OCI-LY1 (cell line): Measurements from ENCODE around the gene DRC7.

Source experiments
- H2AFZ ChIP-seq: fragments of 200-600 bp; sonication (generic), shearing (Covaris generic); 2 replicates; pipeline ENCODE4 v1.6.0; 2014; ENCODE audit warnings: antibody characterized with exemption, mild to moderate bottlenecking, low read length
- H3F3A ChIP-seq: fragments of 200-600 bp; sonication (generic), shearing (Covaris generic); 2 replicates; pipeline ENCODE4 v1.6.0; 2014; ENCODE audit warnings: mild to moderate bottlenecking, antibody characterized with exemption, low read length, moderate library complexity; ENCODE audit not compliant: insufficient read depth
- H3K27ac ChIP-seq: fragments of 200-600 bp; sonication (generic); 2 replicates; pipeline ENCODE4 v1.5.1; 2014; ENCODE audit warnings: low read length, mixed run types, mild to moderate bottlenecking, low read depth; ENCODE audit not compliant: poor library complexity, severe bottlenecking
- H3K27me3 ChIP-seq: fragments of 200-600 bp; sonication (generic); 2 replicates; pipeline ENCODE4 v1.6.0; 2014; ENCODE audit warnings: antibody characterized with exemption, mild to moderate bottlenecking, low read length, moderate library complexity; ENCODE audit not compliant: insufficient read depth
- H3K36me3 ChIP-seq: fragments of 200-600 bp; sonication (generic); 2 replicates; pipeline ENCODE4 v1.6.1; 2014; ENCODE audit warnings: mild to moderate bottlenecking, antibody characterized with exemption, low read length, moderate library complexity, mixed read lengths; ENCODE audit not compliant: insufficient read depth
- H3K4me1 ChIP-seq: fragments of 200-600 bp; sonication (generic); 2 replicates; pipeline ENCODE4 v1.5.1; 2014; ENCODE audit warnings: mild to moderate bottlenecking, low read length, moderate library complexity; ENCODE audit not compliant: insufficient read depth, severe bottlenecking
- H3K4me2 ChIP-seq: fragments of 200-600 bp; sonication (generic), shearing (Covaris generic); 2 replicates; pipeline ENCODE4 v1.6.1; 2014; ENCODE audit warnings: low read length
- H3K4me3 ChIP-seq: fragments of 200-600 bp; sonication (generic); 2 replicates; pipeline ENCODE4 v1.5.1; 2014; ENCODE audit warnings: low read length, low read depth, mild to moderate bottlenecking, mixed read lengths; ENCODE audit not compliant: poor library complexity, severe bottlenecking
- H3K79me2 ChIP-seq: fragments of 200-600 bp; shearing (Covaris generic); 2 replicates; pipeline ENCODE4 v1.6.1; 2016; ENCODE audit warnings: mixed run types, low read length, mixed read lengths; ENCODE audit not compliant: insufficient read depth
- H3K9ac ChIP-seq: fragments of 200-600 bp; sonication (generic), shearing (Covaris generic); 2 replicates; pipeline ENCODE4 v1.6.1; 2014; ENCODE audit warnings: mild to moderate bottlenecking, low read length, mixed read lengths
- H3K9me2 ChIP-seq: fragments of 200-600 bp; sonication (generic), shearing (Covaris generic); 2 replicates; pipeline ENCODE4 v1.6.1; 2014; ENCODE audit warnings: low read depth, mild to moderate bottlenecking, low read length, mixed read lengths
- H3K9me3 ChIP-seq: fragments of 200-600 bp; shearing (Covaris generic); 2 replicates; pipeline ENCODE4 v1.6.1; 2014; ENCODE audit warnings: low read length, mixed read lengths
- H4K20me1 ChIP-seq: fragments of 200-600 bp; sonication (generic), shearing (Covaris generic); 2 replicates; pipeline ENCODE4 v1.6.0; 2016; ENCODE audit warnings: mild to moderate bottlenecking, low read length; ENCODE audit not compliant: insufficient read depth
- CTCF ChIP-seq: fragments of 200-600 bp; sonication (generic), shearing (Covaris generic); IDR thresholded peaks from 2 replicates; pipeline ENCODE4 v1.5.1; 2017; ENCODE audit warnings: mild to moderate bottlenecking, antibody characterized with exemption, low read length, moderate library complexity, mixed read lengths
- EZH2 ChIP-seq: fragments of 200-600 bp; sonication (generic), shearing (Covaris generic); IDR thresholded peaks from 2 replicates; pipeline ENCODE4 v1.8.0; 2017; ENCODE audit warnings: borderline replicate concordance, mixed run types, mild to moderate bottlenecking, antibody characterized with exemption, low read length, moderate library complexity, mixed read lengths

DRC7 gene

GRCh38 chr16:57764341-57765159, 69.9 kb downstream of the DRC7 start:
- H3K79me2 ChIP-seq: no peaks in the 10 kb centered on the region
- no peaks in the 10 kb centered on the region for H3F3A ChIP-seq
- H3K4me3 ChIP-seq: no peak overlapping the region
- no peaks in the 10 kb centered on the region for H3K9me2 ChIP-seq
- no peak overlapping the region for H3K9ac ChIP-seq
- no peaks in the 10 kb centered on the region for H3K4me1 ChIP-seq
- H3K4me2 ChIP-seq: no peak overlapping the region
- no peaks in the 10 kb centered on the region for H4K20me1 ChIP-seq
- no peaks in the 10 kb centered on the region for H3K9me3 ChIP-seq
- H3K27ac ChIP-seq: no peak overlapping the region
- no peaks in the 10 kb centered on the region for H3K36me3 ChIP-seq
- TF ChIP-seq EZH2 (no peak), CTCF (no peak)
- H2AFZ ChIP-seq: no peak overlapping the region
- no peaks in the 10 kb centered on the region for H3K27me3 ChIP-seq

DNA sequence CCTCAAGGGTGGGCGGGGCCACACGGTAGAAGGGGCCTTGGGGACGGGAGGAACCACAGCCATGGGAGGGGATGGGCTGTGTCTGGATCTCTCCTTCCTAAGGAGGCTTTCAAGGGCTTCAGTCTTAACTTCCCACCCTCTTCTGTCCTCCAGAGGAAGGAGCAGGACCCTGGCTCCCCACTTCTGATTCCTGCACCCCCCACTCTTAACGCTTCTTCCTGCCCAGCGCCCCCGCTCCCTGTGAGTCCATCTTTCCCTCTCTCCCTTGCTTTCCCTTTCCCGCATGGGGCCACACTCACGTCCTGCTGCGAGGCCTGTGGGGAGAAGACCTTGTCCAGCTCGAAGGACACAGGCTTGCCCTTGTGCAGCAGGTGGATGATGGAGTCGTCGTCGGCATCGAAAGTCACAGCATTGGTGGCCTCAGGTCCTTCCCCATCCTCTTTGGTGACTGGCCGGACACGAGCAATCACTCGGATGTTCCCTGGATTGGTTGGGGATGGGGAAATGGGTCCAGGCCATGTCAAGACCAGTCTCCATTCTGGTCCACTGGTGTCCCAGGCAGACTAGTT, 70.6 kb downstream of the DRC7 start:
- Histone ChIP-seq H2AFZ (no peak overlapping the region), H3K79me2 (no peaks in the 10 kb centered on the region), H4K20me1 (no peaks in the 10 kb centered on the region), H3F3A (no peaks in the 10 kb centered on the region), H3K9ac (no peak overlapping the region), H3K4me3 (no peak overlapping the region), H3K27ac (no peak overlapping the region), H3K27me3 (no peaks in the 10 kb centered on the region), H3K36me3 (no peaks in the 10 kb centered on the region), H3K9me2 (no peaks in the 10 kb centered on the region), H3K4me1 (no peaks in the 10 kb centered on the region), H3K9me3 (no peaks in the 10 kb centered on the region), H3K4me2 (no peak overlapping the region)
- TF ChIP-seq CTCF (no peak), EZH2 (no peak)

DNA sequence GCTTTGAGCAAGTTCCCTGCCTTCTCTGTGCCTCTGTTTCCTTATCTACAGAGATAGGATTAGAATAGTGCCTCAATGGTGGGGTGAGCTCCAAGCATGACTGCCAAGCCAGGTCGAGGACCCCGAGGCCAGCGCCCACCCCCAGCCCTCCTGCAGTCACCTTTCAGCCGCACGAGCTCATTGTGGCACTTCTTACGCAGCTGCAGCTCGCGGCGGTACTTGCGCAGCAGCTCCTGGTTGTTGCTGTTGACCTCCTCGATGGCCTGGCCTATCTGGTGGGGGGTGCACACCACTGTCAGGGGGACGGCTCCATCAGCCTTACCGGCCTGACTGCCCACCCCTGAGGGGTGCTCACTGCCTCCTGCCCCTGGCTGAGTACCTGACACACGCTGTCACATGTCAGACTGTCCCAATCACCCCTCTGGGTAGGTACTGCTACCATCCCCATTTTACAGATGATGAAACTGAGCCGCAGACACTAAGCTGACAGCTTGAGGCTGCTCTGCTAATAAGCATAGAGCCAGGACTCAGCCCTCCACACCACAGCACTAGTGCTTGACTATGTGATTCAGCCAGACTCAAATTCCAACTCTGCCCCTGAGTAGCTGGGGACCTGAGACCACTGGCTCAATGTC, 72.2 kb downstream of the DRC7 start:
- Histone ChIP-seq H3K9ac (no peak overlapping the region), H3K27ac (no peak overlapping the region), H3F3A (no peaks in the 10 kb centered on the region), H3K4me2 (no peak overlapping the region), H4K20me1 (no peaks in the 10 kb centered on the region), H3K4me3 (no peak overlapping the region), H3K27me3 (no peaks in the 10 kb centered on the region), H3K79me2 (no peaks in the 10 kb centered on the region), H2AFZ (no peak overlapping the region), H3K9me2 (no peaks in the 10 kb centered on the region), H3K9me3 (no peaks in the 10 kb centered on the region), H3K4me1 (no peaks in the 10 kb centered on the region), H3K36me3 (no peaks in the 10 kb centered on the region)
- TF ChIP-seq EZH2: no peak
- no peak for TF ChIP-seq CTCF
